ENCODE data around the gene ATP8A2.

The ATP8A2 gene

DNA sequence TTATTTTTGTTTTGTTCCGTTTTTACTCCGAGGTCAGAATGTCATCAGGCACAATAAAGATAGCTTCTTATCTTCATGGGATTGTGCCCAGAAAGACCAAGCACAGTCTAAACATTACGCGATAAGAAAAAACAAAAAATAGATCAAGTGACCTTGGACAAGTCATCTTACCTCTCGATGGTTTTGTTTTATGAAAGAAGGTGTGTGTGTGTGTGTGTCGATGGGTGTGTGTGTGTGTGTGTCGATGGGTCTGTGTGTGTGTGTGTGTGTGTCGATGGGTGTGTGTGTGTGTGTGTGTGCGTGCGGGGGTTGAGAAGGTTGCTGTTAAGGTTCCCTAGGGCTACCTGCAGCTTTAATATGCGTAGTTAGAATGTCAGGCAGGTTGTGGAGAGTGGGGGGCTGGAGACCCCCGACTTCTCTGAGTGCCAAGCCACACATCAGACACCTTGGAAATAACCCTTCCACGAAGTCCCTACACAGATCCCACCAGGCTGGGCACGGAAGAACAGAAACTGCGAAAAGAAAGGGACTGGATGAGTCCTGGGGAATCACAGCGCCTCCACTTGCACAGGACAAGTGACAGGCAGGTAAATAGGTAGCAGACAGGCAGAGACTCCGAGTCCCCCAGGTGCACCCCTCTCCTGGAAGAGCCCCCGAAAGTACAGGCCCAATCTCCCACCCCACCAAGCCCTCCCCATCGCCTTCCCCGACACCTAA, 458 bp upstream of the ATP8A2 start:
- no peak for DNase-seq (ENCODE audit: low spot score)
- TF ChIP-seq CTCF (IDR thresholded peaks at IDR 0.05): no peak
- no peak overlapping the region for H3K27ac ChIP-seq
- H3K4me3 ChIP-seq: peak overlapping the region; percentile 68

DNA sequence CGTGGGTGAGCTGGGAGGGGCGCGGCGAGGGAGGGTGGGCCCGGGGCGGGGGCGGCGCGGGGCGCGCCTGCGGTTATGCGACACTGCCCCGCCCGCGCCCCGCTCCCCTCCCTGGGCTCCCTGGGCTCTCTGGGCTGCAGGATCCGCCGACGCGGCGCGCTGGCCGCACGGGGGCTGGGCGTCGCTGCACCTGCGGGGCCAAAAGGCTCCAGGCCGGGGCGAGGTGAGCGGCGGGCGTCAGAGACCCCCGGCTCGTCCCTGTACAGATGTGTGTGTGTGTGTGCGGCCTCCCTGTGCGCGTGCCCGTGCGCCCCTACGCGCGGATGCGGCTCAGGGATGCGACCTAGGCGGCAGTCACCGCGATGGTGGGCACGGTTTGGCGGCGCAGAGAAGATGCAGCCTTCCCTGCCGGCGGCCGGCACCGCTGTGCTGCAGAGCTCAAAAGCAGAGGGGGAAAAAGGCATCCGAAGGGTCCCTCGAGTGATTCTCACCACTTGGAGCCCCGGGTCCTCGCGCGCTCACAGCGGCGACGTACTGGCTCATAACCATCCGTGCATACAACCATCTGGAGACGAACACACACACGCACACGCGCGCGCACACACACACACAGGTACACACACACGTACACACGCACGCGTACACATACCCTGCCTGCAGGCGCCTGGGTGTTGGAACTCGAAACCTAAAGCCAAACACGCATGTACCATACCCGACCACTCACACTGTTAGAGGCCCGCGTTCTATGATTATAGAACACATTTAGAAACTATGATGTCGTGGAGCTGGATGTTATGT, 709 bp downstream of the ATP8A2 start:
- H3K27ac ChIP-seq: no peak overlapping the region
- DNase-seq (ENCODE audit: low spot score): no peak
- no peak for TF ChIP-seq CTCF (IDR thresholded peaks at IDR 0.05)
- H3K4me3 ChIP-seq: peak overlapping the region; percentile 68

DNA sequence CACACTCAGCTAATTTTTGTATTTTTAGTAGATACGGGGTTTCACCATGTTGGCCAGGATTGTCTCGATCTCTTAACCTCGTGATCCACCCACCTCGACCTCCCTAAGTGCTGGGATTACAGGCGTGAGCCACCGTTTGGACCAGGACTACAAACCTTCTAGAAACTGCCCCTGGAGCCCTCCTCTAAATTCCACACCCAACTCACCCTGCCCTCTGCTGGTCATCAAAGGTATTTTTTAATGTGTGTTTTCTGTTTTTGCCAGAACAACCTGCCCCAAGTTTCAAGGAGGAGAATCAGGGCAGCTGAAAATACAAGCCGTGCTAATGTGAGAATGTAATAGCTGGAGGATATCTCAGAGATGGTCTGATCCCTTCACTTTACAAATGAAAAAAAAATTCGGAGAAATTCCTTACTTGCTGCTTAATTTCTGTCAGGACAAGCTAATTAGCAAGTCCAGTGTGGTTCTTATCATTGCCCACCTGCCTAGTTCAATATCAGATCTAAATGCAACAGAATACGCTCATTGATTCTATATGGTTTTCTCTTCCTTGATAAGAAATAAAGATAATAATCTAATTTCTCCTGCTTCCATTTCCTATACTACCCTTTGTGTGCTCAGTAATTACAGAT, 4.1 kb downstream of the ATP8A2 start:
- Histone ChIP-seq H3K27ac (no peak overlapping the region), H3K4me3 (no peak overlapping the region)
- TF ChIP-seq CTCF (IDR thresholded peaks at IDR 0.05): peak; percentile 22
- no peak for DNase-seq (ENCODE audit: low spot score)

DNA sequence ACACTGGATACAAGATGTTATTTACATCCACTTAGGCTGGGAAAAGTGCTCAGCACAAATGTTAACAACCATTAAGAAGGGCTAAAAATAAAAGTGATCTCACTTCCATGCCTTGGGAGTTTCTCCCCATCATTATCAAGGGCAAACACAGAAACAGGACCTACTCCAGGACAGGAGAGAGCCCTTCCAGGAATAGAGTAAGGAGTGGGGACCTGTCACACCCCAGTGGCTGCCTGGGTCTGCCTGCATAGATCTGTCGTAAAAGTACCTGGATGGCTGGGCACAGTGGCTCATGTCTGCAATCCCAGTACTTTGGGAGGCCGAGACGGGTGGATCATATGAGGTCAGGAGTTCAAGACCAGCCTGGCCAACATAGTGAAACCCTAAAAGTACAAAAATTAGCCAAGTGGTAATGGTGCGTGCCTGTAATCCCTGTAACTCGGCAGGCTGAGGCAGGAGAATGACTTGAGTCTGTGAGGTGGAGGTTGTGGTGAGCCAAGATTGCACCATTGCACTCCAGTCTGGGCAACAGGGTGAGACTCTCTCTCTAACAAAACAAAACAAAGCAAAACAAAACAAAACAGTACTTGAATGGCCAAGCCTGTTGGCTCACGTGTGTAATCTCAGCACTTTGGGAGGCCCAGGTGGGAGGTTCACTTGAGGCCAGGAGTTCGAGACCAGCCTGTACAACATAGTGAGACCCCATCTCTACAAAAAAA, 5.6 kb downstream of the ATP8A2 start:
- H3K27ac ChIP-seq: no peak overlapping the region
- TF ChIP-seq CTCF (IDR thresholded peaks at IDR 0.05): no peak
- H3K4me3 ChIP-seq: no peak overlapping the region
- DNase-seq (ENCODE audit: low spot score): no peak

DNA sequence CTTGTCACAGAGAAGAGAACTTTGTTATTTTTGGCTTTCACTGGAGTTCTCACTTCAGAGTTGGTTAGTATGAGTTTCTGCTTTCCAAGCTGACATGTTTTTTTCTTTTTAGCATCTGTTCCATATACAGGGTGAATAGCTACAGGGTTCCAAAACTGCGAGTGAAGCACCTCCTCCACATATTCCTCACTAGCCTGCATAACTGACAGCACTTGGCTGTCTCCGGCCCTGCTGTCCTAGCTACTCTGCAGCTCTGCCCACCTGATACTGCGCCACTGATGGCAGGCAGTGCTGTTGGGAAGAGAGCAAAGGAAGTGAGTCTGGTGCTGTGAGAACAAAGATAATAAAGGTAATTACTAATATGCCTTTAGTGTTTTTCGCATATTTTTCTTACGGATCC, 6.8 kb downstream of the ATP8A2 start:
- H3K4me3 ChIP-seq: no peak overlapping the region
- H3K27ac ChIP-seq: no peak overlapping the region
- no peak for DNase-seq (ENCODE audit: low spot score)
- TF ChIP-seq CTCF (IDR thresholded peaks at IDR 0.05): no peak

GRCh38 chr13:25379011-25379410, 7.2 kb downstream of the ATP8A2 start:
- no peak for DNase-seq (ENCODE audit: low spot score)
- no peak overlapping the region for H3K4me3 ChIP-seq
- H3K27ac ChIP-seq: no peak overlapping the region
- no peak for TF ChIP-seq CTCF (IDR thresholded peaks at IDR 0.05)

All from coronary artery (tissue), 2 donors.